ENCODE measurements around the gene SMIM8.

Gene SMIM8

GRCh38 chr6:87357479-87358196, 35.2 kb downstream of the SMIM8 start:
- Histone ChIP-seq H3K27me3 (ENCODE audit: insufficient read depth, low read length) (no peaks in the 10 kb centered on the region), H3K4me1 (ENCODE audit: insufficient read depth, low read length) (no peaks in the 10 kb centered on the region), H3K27ac (ENCODE audit: low read depth, low read length) (no peak overlapping the region), H3K9ac (ENCODE audit: low read depth, low read length) (no peak overlapping the region), H3K36me3 (ENCODE audit: insufficient read depth, low read length) (no peaks in the 10 kb centered on the region; the same call in 1 of the 2 replicates), H3K4me3 (ENCODE audit: low read length) (no peak overlapping the region), H3K9me3 (ENCODE audit: insufficient read depth, low read depth, low read length) (no peaks in the 10 kb centered on the region)
- WGBS, result 91% methylated on average over 1 of the region's 3 CpGs

- H3K4me3 ChIP-seq (ENCODE audit: low read length), result no peak overlapping the region
Observed at GRCh38 chr6:87364602-87365252, 42.3 kb downstream of the SMIM8 start.

GRCh38 chr6:87366072-87366827, 43.9 kb downstream of the SMIM8 start:
- WGBS, result 92% methylated on average over 4 of the region's 4 CpGs
- H3K9me3 ChIP-seq (ENCODE audit: insufficient read depth, low read depth, low read length), result peaks cover 18% of the 10 kb centered on the region; the same call in 1 of the 2 replicates
- H3K27ac ChIP-seq (ENCODE audit: low read depth, low read length), result no peak overlapping the region
- no peak overlapping the region for H3K4me3 ChIP-seq (ENCODE audit: low read length)
- H3K36me3 ChIP-seq (ENCODE audit: insufficient read depth, low read length), result no peaks in the 10 kb centered on the region
- no peak overlapping the region for H3K9ac ChIP-seq (ENCODE audit: low read depth, low read length)
- no peaks in the 10 kb centered on the region for H3K4me1 ChIP-seq (ENCODE audit: insufficient read depth, low read length)
- H3K27me3 ChIP-seq (ENCODE audit: insufficient read depth, low read length), result no peaks in the 10 kb centered on the region

More at GRCh38 chr6:87364602-87365252, 42.3 kb downstream of the SMIM8 start:
- H3K27ac ChIP-seq (ENCODE audit: low read depth, low read length), result no peak overlapping the region
- no peaks in the 10 kb centered on the region; the same call in 1 of the 2 replicates for H3K36me3 ChIP-seq (ENCODE audit: insufficient read depth, low read length)
- WGBS, result 90% methylated on average over 4 of the region's 5 CpGs
- no peaks in the 10 kb centered on the region for H3K4me1 ChIP-seq (ENCODE audit: insufficient read depth, low read length)
- no peak overlapping the region for H3K9ac ChIP-seq (ENCODE audit: low read depth, low read length)
- no peaks in the 10 kb centered on the region for H3K27me3 ChIP-seq (ENCODE audit: insufficient read depth, low read length)
- peaks cover 18% of the 10 kb centered on the region; the same call in 1 of the 2 replicates for H3K9me3 ChIP-seq (ENCODE audit: insufficient read depth, low read depth, low read length)

- Histone ChIP-seq H3K9ac (ENCODE audit: low read depth, low read length) (no peak overlapping the region), H3K4me3 (ENCODE audit: low read length) (no peak overlapping the region), H3K36me3 (ENCODE audit: insufficient read depth, low read length) (no peaks in the 10 kb centered on the region), H3K9me3 (ENCODE audit: insufficient read depth, low read depth, low read length) (peaks cover 18% of the 10 kb centered on the region; the same call in 1 of the 2 replicates), H3K4me1 (ENCODE audit: insufficient read depth, low read length) (no peaks in the 10 kb centered on the region), H3K27me3 (ENCODE audit: insufficient read depth, low read length) (no peaks in the 10 kb centered on the region), H3K27ac (ENCODE audit: low read depth, low read length) (no peak overlapping the region)
- WGBS, result 94% methylated on average over 2 of the region's 3 CpGs
Observed at GRCh38 chr6:87366899-87367298, 44.5 kb downstream of the SMIM8 start.

GRCh38 chr6:87373377-87373776, 51.0 kb downstream of the SMIM8 start:
- Histone ChIP-seq H3K4me3 (ENCODE audit: low read length) (no peak overlapping the region), H3K9ac (ENCODE audit: low read depth, low read length) (no peak overlapping the region), H3K36me3 (ENCODE audit: insufficient read depth, low read length) (no peaks in the 10 kb centered on the region), H3K4me1 (ENCODE audit: insufficient read depth, low read length) (no peaks in the 10 kb centered on the region), H3K27me3 (ENCODE audit: insufficient read depth, low read length) (no peaks in the 10 kb centered on the region), H3K27ac (ENCODE audit: low read depth, low read length) (no peak overlapping the region), H3K9me3 (ENCODE audit: insufficient read depth, low read depth, low read length) (peaks cover 6% of the 10 kb centered on the region; the same call in 1 of the 2 replicates)
- WGBS, result 100% methylated on average over 2 of the region's 2 CpGs

GRCh38 chr6:87375315-87375714, 52.9 kb downstream of the SMIM8 start:
- Histone ChIP-seq H3K9me3 (ENCODE audit: insufficient read depth, low read depth, low read length) (peaks cover 6% of the 10 kb centered on the region; the same call in 1 of the 2 replicates), H3K27ac (ENCODE audit: low read depth, low read length) (no peak overlapping the region), H3K27me3 (ENCODE audit: insufficient read depth, low read length) (no peaks in the 10 kb centered on the region), H3K36me3 (ENCODE audit: insufficient read depth, low read length) (no peaks in the 10 kb centered on the region), H3K9ac (ENCODE audit: low read depth, low read length) (no peak overlapping the region), H3K4me1 (ENCODE audit: insufficient read depth, low read length) (no peaks in the 10 kb centered on the region), H3K4me3 (ENCODE audit: low read length) (no peak overlapping the region)
- 92% methylated on average over 2 of the region's 2 CpGs for WGBS

- Histone ChIP-seq H3K9ac (ENCODE audit: low read depth, low read length) (no peak overlapping the region), H3K36me3 (ENCODE audit: insufficient read depth, low read length) (no peaks in the 10 kb centered on the region), H3K9me3 (ENCODE audit: insufficient read depth, low read depth, low read length) (peaks cover 6% of the 10 kb centered on the region; the same call in 1 of the 2 replicates), H3K4me1 (ENCODE audit: insufficient read depth, low read length) (no peaks in the 10 kb centered on the region), H3K27ac (ENCODE audit: low read depth, low read length) (no peak overlapping the region), H3K27me3 (ENCODE audit: insufficient read depth, low read length) (no peaks in the 10 kb centered on the region), H3K4me3 (ENCODE audit: low read length) (no peak overlapping the region)
- WGBS, result 100% methylated on average over 1 of the region's 2 CpGs
Observed at GRCh38 chr6:87376643-87377042, 54.3 kb downstream of the SMIM8 start.

GRCh38 chr6:87378947-87379346, 56.6 kb downstream of the SMIM8 start:
- Histone ChIP-seq H3K9me3 (ENCODE audit: insufficient read depth, low read depth, low read length) (no peaks in the 10 kb centered on the region), H3K27me3 (ENCODE audit: insufficient read depth, low read length) (no peaks in the 10 kb centered on the region), H3K4me1 (ENCODE audit: insufficient read depth, low read length) (no peaks in the 10 kb centered on the region), H3K9ac (ENCODE audit: low read depth, low read length) (no peak overlapping the region), H3K36me3 (ENCODE audit: insufficient read depth, low read length) (no peaks in the 10 kb centered on the region), H3K4me3 (ENCODE audit: low read length) (no peak overlapping the region), H3K27ac (ENCODE audit: low read depth, low read length) (no peak overlapping the region)
- 96% methylated on average over 4 of the region's 4 CpGs for WGBS

GRCh38 chr6:87382861-87383260, 60.5 kb downstream of the SMIM8 start:
- H3K9me3 ChIP-seq (ENCODE audit: insufficient read depth, low read depth, low read length), result no peaks in the 10 kb centered on the region
- H3K4me3 ChIP-seq (ENCODE audit: low read length), result no peak overlapping the region
- WGBS, result 96% methylated on average over 4 of the region's 5 CpGs
- no peaks in the 10 kb centered on the region for H3K4me1 ChIP-seq (ENCODE audit: insufficient read depth, low read length)
- H3K9ac ChIP-seq (ENCODE audit: low read depth, low read length), result no peak overlapping the region
- no peak overlapping the region for H3K27ac ChIP-seq (ENCODE audit: low read depth, low read length)
- no peaks in the 10 kb centered on the region for H3K27me3 ChIP-seq (ENCODE audit: insufficient read depth, low read length)
- H3K36me3 ChIP-seq (ENCODE audit: insufficient read depth, low read length), result no peaks in the 10 kb centered on the region

- Histone ChIP-seq H3K36me3 (ENCODE audit: insufficient read depth, low read length) (no peaks in the 10 kb centered on the region), H3K9ac (ENCODE audit: low read depth, low read length) (no peak overlapping the region), H3K27me3 (ENCODE audit: insufficient read depth, low read length) (no peaks in the 10 kb centered on the region), H3K27ac (ENCODE audit: low read depth, low read length) (no peak overlapping the region), H3K9me3 (ENCODE audit: insufficient read depth, low read depth, low read length) (no peaks in the 10 kb centered on the region), H3K4me3 (ENCODE audit: low read length) (no peak overlapping the region), H3K4me1 (ENCODE audit: insufficient read depth, low read length) (no peaks in the 10 kb centered on the region)
- WGBS, result 97% methylated on average over 1 of the region's 1 CpG
Observed at GRCh38 chr6:87384038-87384437, 61.6 kb downstream of the SMIM8 start.

- H3K4me1 ChIP-seq (ENCODE audit: insufficient read depth, low read length), result no peaks in the 10 kb centered on the region
- no peaks in the 10 kb centered on the region for H3K27me3 ChIP-seq (ENCODE audit: insufficient read depth, low read length)
- no peaks in the 10 kb centered on the region for H3K9me3 ChIP-seq (ENCODE audit: insufficient read depth, low read depth, low read length)
- no peak overlapping the region for H3K27ac ChIP-seq (ENCODE audit: low read depth, low read length)
- 90% methylated on average over 3 of the region's 3 CpGs for WGBS
- no peaks in the 10 kb centered on the region for H3K36me3 ChIP-seq (ENCODE audit: insufficient read depth, low read length)
- no peak overlapping the region for H3K4me3 ChIP-seq (ENCODE audit: low read length)
- H3K9ac ChIP-seq (ENCODE audit: low read depth, low read length), result no peak overlapping the region
Observed at GRCh38 chr6:87384449-87384848, 62.1 kb downstream of the SMIM8 start.

Measured in HUES64 (cell line).